Fibroblast of villous mesenchyme (primary cell): ENCODE measurements around the gene AOX1. TPM values are rescaled to one million over a fixed set of nuclear protein-coding genes. Genes with fewer than 3 reads are reported as not detected.
A peak's percentile ranks its signal among the peaks of the same experiment; 100 is the strongest.

Experiments used
- DNase-seq: peaks from one replicate; pipeline ENCODE4 v3.0.0-alpha.2; 2010; ENCODE audit warnings: low read depth
- H3K4me3 ChIP-seq: 2 replicates; pipeline ENCODE4 v1.5.1; 2011; ENCODE audit warnings: low read depth, mild to moderate bottlenecking, low read length
- CTCF ChIP-seq: IDR thresholded peaks from 2 replicates; pipeline ENCODE4 v1.5.1; 2012; ENCODE audit warnings: low read depth, mild to moderate bottlenecking, low read length; ENCODE audit not compliant: insufficient read depth
- total RNA-seq: library from RNA; depleted of rRNA; stranded (reverse); fragments of >200 nt; gene quantifications from 2 replicates; pipeline ENCODE4 v1.2.3, GENCODE V29; 2012

The AOX1 gene
- total RNA-seq, 1 donor, result 57.4 TPM

GRCh38 chr2:200591308-200591707 is 5.5 kb downstream of the AOX1 start:
- no peak overlapping the region for H3K4me3 ChIP-seq
- no peak for TF ChIP-seq CTCF
- DNase-seq, result no peak

- peak; percentile 73 for DNase-seq
- H3K4me3 ChIP-seq, result no peak overlapping the region
- TF ChIP-seq CTCF, result no peak
These were observed 6.7 kb downstream of the AOX1 start for GRCh38 chr2:200592406-200593075.

GRCh38 chr2:200593905-200594304 is 8.1 kb downstream of the AOX1 start:
- peak; percentile 23 for DNase-seq
- no peak for TF ChIP-seq CTCF
- no peak overlapping the region for H3K4me3 ChIP-seq

GRCh38 chr2:200595913-200596312 is 10.1 kb downstream of the AOX1 start:
- DNase-seq, result no peak
- H3K4me3 ChIP-seq, result no peak overlapping the region
- TF ChIP-seq CTCF, result no peak

GRCh38 chr2:200596774-200597570 is 11.2 kb downstream of the AOX1 start:
- H3K4me3 ChIP-seq, result no peak overlapping the region
- TF ChIP-seq CTCF, result no peak
- DNase-seq, result no peak

- no peak overlapping the region for H3K4me3 ChIP-seq
- no peak for TF ChIP-seq CTCF
- no peak for DNase-seq
These were observed 13.4 kb downstream of the AOX1 start for GRCh38 chr2:200599206-200599605.
